ENCODE results near the gene PHF21A.

GRCh38 chr11:46160100-46160499 lies 38.8 kb upstream of the PHF21A start:
- TF ChIP-seq POLR2AphosphoS5 (IDR thresholded peaks at IDR 0.05; ENCODE audit: low read depth, low read length) (no peak), FOXP2 (optimal IDR thresholded peaks at IDR 0.05; ENCODE audit: borderline replicate concordance, extremely low read depth, extremely low read length, insufficient read depth) (no peak), REST (IDR thresholded peaks at IDR 0.05; ENCODE audit: insufficient read depth in 1 of 2, low read depth in 2 of 2, low read length in 2 of 2) (no peak)

Measured in PFSK-1 (cell line).